Tibial nerve (tissue), 4 donors: ENCODE results near the gene DRC1.

Experiments used
- CTCF ChIP-seq, 5 experiments: fragments of 200-600 bp in 3 of 5; fragments of 450-650 bp in 2 of 5; sonication (generic) in 3 of 5; IDR thresholded peaks; one replicate each; pipeline ENCODE4 v1.5.1; 2016 to 2019; ENCODE audit warnings: antibody characterized with exemption in 5 of 5, mild to moderate bottlenecking in 3 of 5, moderate library complexity in 2 of 5
- EP300 ChIP-seq, 2 donors: sonication (generic); formaldehyde crosslinking; IDR thresholded peaks; one replicate each; pipeline ENCODE4 v1.6.1; 2017; ENCODE audit warnings: antibody characterized with exemption in 2 of 2, mild to moderate bottlenecking in 1 of 2

GRCh38 chr2:26438926-26439325, 37.2 kb downstream of the DRC1 start:
- no peak for TF ChIP-seq CTCF (IDR thresholded peaks at IDR 0.05)
- TF ChIP-seq EP300 (IDR thresholded peaks at IDR 0.05), result no peak
